ENCODE data around the gene CHRNA1.
A peak's percentile ranks its signal among the peaks of the same experiment; 100 is the strongest.
"Not testable (repeated sequence)": the region's sequence is repeated elsewhere in the genome, so short reads cannot be mapped to it uniquely, and the experiment has no call there.

Gene CHRNA1

GRCh38 chr2:174722942-174723592 is 41.2 kb downstream of the CHRNA1 start:
- Histone ChIP-seq H3K4me3 (no peak overlapping the region), H3K27me3 (peaks cover 0 to 85% (median 0%) of the 10 kb centered on the region in 11 experiments; a peak in 7 of 22 replicates), H3K9ac (no peak overlapping the region), H4K20me1 (no peaks in the 10 kb centered on the region), H3K4me1 (peaks cover 0 to 13% (median 0%) of the 10 kb centered on the region in 10 experiments; a peak in 4 of 20 replicates), H3K9me3 (replicated peaks in 1 of 11) (peaks cover 0 to 29% (median 6%) of the 10 kb centered on the region in 11 experiments; a peak in 13 of 22 replicates), H3K36me3 (no peaks in the 10 kb centered on the region), H3K4me2 (peak overlapping the region in 1 of 11 experiments; percentile 44; a peak in 2 of 22 replicates), H3K27ac (no peak overlapping the region)
- TF ChIP-seq Cebpa-rat (IDR thresholded peaks at IDR 0.05) = no peak; a peak in 1 of 22 replicates

- Histone ChIP-seq H3K27me3 (peaks cover 0 to 88% (median 0%) of the 10 kb centered on the region in 11 experiments; a peak in 10 of 22 replicates), H3K4me1 (peaks cover 10 to 22% (median 14%) of the 10 kb centered on the region in 10 experiments; a peak in 19 of 20 replicates), H3K9me3 (replicated peaks in 1 of 11) (peaks cover 0 to 25% (median 6%) of the 10 kb centered on the region in 11 experiments; a peak in 13 of 22 replicates), H3K36me3 (no peaks in the 10 kb centered on the region), H3K27ac (no peak overlapping the region), H4K20me1 (peaks cover 0 to 28% (median 0%) of the 10 kb centered on the region in 11 experiments; a peak in 5 of 22 replicates), H3K4me3 (no peak overlapping the region), H3K9ac (no peak overlapping the region), H3K4me2 (no peak overlapping the region)
- no peak for TF ChIP-seq Cebpa-rat (IDR thresholded peaks at IDR 0.05)
These were observed 45.3 kb downstream of the CHRNA1 start for GRCh38 chr2:174719016-174719415.

- H3K9me3 ChIP-seq (replicated peaks in 1 of 11) = peaks cover 0 to 21% (median 6%) of the 10 kb centered on the region in 11 experiments; a peak in 13 of 22 replicates
- H3K27me3 ChIP-seq = peaks cover 0 to 88% (median 0%) of the 10 kb centered on the region in 11 experiments; a peak in 10 of 22 replicates
- H3K4me2 ChIP-seq = no peak overlapping the region
- H3K4me3 ChIP-seq = no peak overlapping the region
- peaks cover 10 to 19% (median 14%) of the 10 kb centered on the region in 10 experiments; a peak in 19 of 20 replicates for H3K4me1 ChIP-seq
- no peak overlapping the region for H3K27ac ChIP-seq
- H4K20me1 ChIP-seq = peaks cover 0 to 29% (median 0%) of the 10 kb centered on the region in 11 experiments; a peak in 5 of 22 replicates
- no peak for TF ChIP-seq Cebpa-rat (IDR thresholded peaks at IDR 0.05)
- no peaks in the 10 kb centered on the region for H3K36me3 ChIP-seq
- no peak overlapping the region for H3K9ac ChIP-seq
These were observed 45.7 kb downstream of the CHRNA1 start for GRCh38 chr2:174718591-174718990.

GRCh38 chr2:174717916-174718315 is 46.4 kb downstream of the CHRNA1 start:
- H3K4me1 ChIP-seq = peaks cover 10 to 17% (median 12%) of the 10 kb centered on the region in 10 experiments; a peak in 18 of 20 replicates
- H3K27me3 ChIP-seq = peaks cover 0 to 91% (median 0%) of the 10 kb centered on the region in 11 experiments; a peak in 10 of 22 replicates
- no peak overlapping the region for H3K4me3 ChIP-seq
- peaks cover 0 to 36% (median 0%) of the 10 kb centered on the region in 11 experiments; a peak in 5 of 22 replicates for H4K20me1 ChIP-seq
- peaks cover 0 to 17% (median 6%) of the 10 kb centered on the region in 11 experiments; a peak in 13 of 22 replicates for H3K9me3 ChIP-seq (replicated peaks in 1 of 11)
- no peak overlapping the region for H3K27ac ChIP-seq
- no peak overlapping the region for H3K9ac ChIP-seq
- TF ChIP-seq Cebpa-rat (IDR thresholded peaks at IDR 0.05) = no peak
- H3K4me2 ChIP-seq = peak overlapping the region in 5 of 11 experiments; percentile 31 to 67 (median 50); a peak in 9 of 22 replicates
- no peaks in the 10 kb centered on the region for H3K36me3 ChIP-seq

GRCh38 chr2:174717273-174717672 is 47.0 kb downstream of the CHRNA1 start:
- H3K4me1 ChIP-seq = peaks cover 9 to 17% (median 11%) of the 10 kb centered on the region in 10 experiments; a peak in 18 of 20 replicates
- H3K4me3 ChIP-seq = no peak overlapping the region
- peaks cover 0 to 41% (median 0%) of the 10 kb centered on the region in 11 experiments; a peak in 5 of 22 replicates for H4K20me1 ChIP-seq
- H3K9ac ChIP-seq = no peak overlapping the region
- no peak overlapping the region for H3K27ac ChIP-seq
- H3K36me3 ChIP-seq = no peaks in the 10 kb centered on the region
- H3K4me2 ChIP-seq = peak overlapping the region; percentile 8 to 67 (median 51); a peak in 20 of 22 replicates
- H3K27me3 ChIP-seq = peaks cover 0 to 91% (median 0%) of the 10 kb centered on the region in 11 experiments; a peak in 10 of 22 replicates
- peaks cover 0 to 17% (median 6%) of the 10 kb centered on the region in 11 experiments; a peak in 13 of 22 replicates for H3K9me3 ChIP-seq (replicated peaks in 1 of 11)
- TF ChIP-seq Cebpa-rat (IDR thresholded peaks at IDR 0.05) = no peak

GRCh38 chr2:174716785-174717184 is 47.5 kb downstream of the CHRNA1 start:
- Histone ChIP-seq H3K27me3 (peaks cover 0 to 91% (median 0%) of the 10 kb centered on the region in 11 experiments; a peak in 10 of 22 replicates), H3K4me2 (peak overlapping the region in 10 of 11 experiments; percentile 22 to 67 (median 52); a peak in 18 of 22 replicates), H3K36me3 (no peaks in the 10 kb centered on the region), H3K9ac (no peak overlapping the region), H3K4me3 (no peak overlapping the region), H3K4me1 (peaks cover 9 to 17% (median 11%) of the 10 kb centered on the region in 10 experiments; a peak in 18 of 20 replicates), H3K27ac (no peak overlapping the region), H4K20me1 (peaks cover 0 to 44% (median 0%) of the 10 kb centered on the region in 11 experiments; a peak in 5 of 22 replicates), H3K9me3 (replicated peaks in 1 of 11) (peaks cover 0 to 16% (median 6%) of the 10 kb centered on the region in 11 experiments; a peak in 13 of 22 replicates)
- no peak for TF ChIP-seq Cebpa-rat (IDR thresholded peaks at IDR 0.05)

- peaks cover 0 to 13% (median 9%) of the 10 kb centered on the region in 11 experiments; a peak in 15 of 22 replicates for H3K9me3 ChIP-seq (replicated peaks in 1 of 11)
- TF ChIP-seq Cebpa-rat (IDR thresholded peaks at IDR 0.05) = no peak
- H4K20me1 ChIP-seq = peaks cover 0 to 51% (median 0%) of the 10 kb centered on the region in 11 experiments; a peak in 5 of 22 replicates
- peaks cover 9 to 17% (median 11%) of the 10 kb centered on the region in 10 experiments; a peak in 18 of 20 replicates for H3K4me1 ChIP-seq
- H3K36me3 ChIP-seq = no peaks in the 10 kb centered on the region
- H3K4me2 ChIP-seq = no peak overlapping the region
- no peak overlapping the region for H3K27ac ChIP-seq
- H3K4me3 ChIP-seq = no peak overlapping the region
- H3K27me3 ChIP-seq = peaks cover 0 to 100% (median 0%) of the 10 kb centered on the region in 11 experiments; a peak in 10 of 22 replicates
- H3K9ac ChIP-seq = no peak overlapping the region
These were observed 50.6 kb downstream of the CHRNA1 start for GRCh38 chr2:174713686-174714085.

- no peaks in the 10 kb centered on the region for H3K36me3 ChIP-seq
- no peak overlapping the region for H3K4me3 ChIP-seq
- peaks cover 0 to 17% (median 9%) of the 10 kb centered on the region in 11 experiments; a peak in 15 of 22 replicates for H3K9me3 ChIP-seq (replicated peaks in 1 of 11)
- TF ChIP-seq Cebpa-rat (IDR thresholded peaks at IDR 0.05) = no peak
- H4K20me1 ChIP-seq = peaks cover 0 to 37% (median 0%) of the 10 kb centered on the region in 11 experiments; a peak in 2 of 22 replicates
- no peaks in the 10 kb centered on the region for H3K4me1 ChIP-seq
- peaks cover 0 to 90% (median 0%) of the 10 kb centered on the region in 11 experiments; a peak in 10 of 22 replicates for H3K27me3 ChIP-seq
- H3K9ac ChIP-seq = no peak overlapping the region
- no peak overlapping the region for H3K27ac ChIP-seq
- H3K4me2 ChIP-seq = no peak overlapping the region
These were observed 53.1 kb downstream of the CHRNA1 start for GRCh38 chr2:174711206-174711605.

GRCh38 chr2:174709416-174710004 is 54.8 kb downstream of the CHRNA1 start:
- Histone ChIP-seq H3K27me3 (peaks cover 0 to 90% (median 0%) of the 10 kb centered on the region in 11 experiments; a peak in 10 of 22 replicates), H3K9me3 (replicated peaks in 1 of 11) (peaks cover 0 to 17% (median 9%) of the 10 kb centered on the region in 11 experiments; a peak in 15 of 22 replicates), H4K20me1 (peaks cover 0 to 29% (median 0%) of the 10 kb centered on the region in 11 experiments; a peak in 2 of 22 replicates)
- not testable (repeated sequence) for H3K4me3 ChIP-seq, H3K36me3 ChIP-seq, H3K27ac ChIP-seq, H3K4me2 ChIP-seq, H3K9ac ChIP-seq, H3K4me1 ChIP-seq
